ENCODE data around the gene PFKFB4. TPM values are rescaled to one million over a fixed set of nuclear protein-coding genes. Genes with fewer than 3 reads are reported as not detected.

The PFKFB4 gene
- total and polyA plus RNA-seq, 9 of the 15 experiments (the other 6 are each of a cell fraction or from before 2014, with no cell fraction given): 0.92 to 56.3 (median 13.5) TPM

DNA sequence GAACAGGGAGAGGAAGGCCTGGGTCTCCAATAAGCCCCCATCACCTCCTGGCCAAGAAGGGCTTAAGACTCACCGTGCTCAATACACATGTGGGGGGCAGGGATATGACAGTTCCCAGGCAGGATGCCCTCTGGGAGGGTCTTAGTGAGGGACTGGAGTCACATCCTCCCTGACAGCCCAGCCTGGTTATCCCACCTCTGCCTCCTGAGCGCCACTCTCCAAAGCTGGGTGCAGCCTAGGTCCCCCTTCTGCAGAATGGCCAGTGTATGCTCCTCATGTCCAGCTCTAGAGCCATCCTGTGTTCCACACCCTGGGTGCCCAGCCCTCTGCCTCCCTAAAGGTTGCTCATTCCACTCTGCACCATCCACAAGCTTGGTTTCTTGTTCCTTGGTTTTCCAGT, 51.5 kb downstream of the PFKFB4 start:
- Histone ChIP-seq H3K9me3 (replicated peaks; ENCODE audit: control insufficient read depth, insufficient read depth, low read depth, low read length) (no peaks in the 10 kb centered on the region), H3K79me2 (ENCODE audit: control insufficient read depth, insufficient read depth, low read length) (no peaks in the 10 kb centered on the region), H3K36me3 (ENCODE audit: control insufficient read depth, insufficient read depth, low read length) (no peaks in the 10 kb centered on the region), H3K27ac (ENCODE audit: extremely low read depth, low read depth, low read length) (no peak overlapping the region), H3K9ac (ENCODE audit: insufficient read depth in 1 of 2, low read depth in 2 of 2, low read length in 2 of 2) (no peak overlapping the region), H3K27me3 (ENCODE audit: control insufficient read depth in 2 of 2, insufficient read depth in 2 of 2, low read length in 2 of 2) (no peaks in the 10 kb centered on the region), H3K4me1 (replicated peaks in 1 of 2; ENCODE audit: control insufficient read depth in 2 of 2, insufficient read depth in 2 of 2, low read length in 2 of 2) (peaks cover 6 to 35% of the 10 kb centered on the region in 2 experiments; a peak in 4 of 5 replicates), H4K20me1 (replicated peaks; ENCODE audit: control insufficient read depth, insufficient read depth, low read length) (no peaks in the 10 kb centered on the region), H2AFZ (ENCODE audit: low read depth, low read length) (no peak overlapping the region), H3K9me1 (ENCODE audit: control insufficient read depth, insufficient read depth, low read length) (no peaks in the 10 kb centered on the region), H3K4me2 (ENCODE audit: insufficient read depth, low read length) (no peak overlapping the region), H3K4me3 (no peak overlapping the region)
- ATAC-seq: no peak
- WGBS (ENCODE audit: insufficient coverage, low coverage, missing lambda C conversion rate): 48% methylated on average over 2 of the region's 2 CpGs
- TF ChIP-seq MAFK (IDR thresholded peaks at IDR 0.05; ENCODE audit: low read length): no peak
- TF ChIP-seq, protein P1, sequence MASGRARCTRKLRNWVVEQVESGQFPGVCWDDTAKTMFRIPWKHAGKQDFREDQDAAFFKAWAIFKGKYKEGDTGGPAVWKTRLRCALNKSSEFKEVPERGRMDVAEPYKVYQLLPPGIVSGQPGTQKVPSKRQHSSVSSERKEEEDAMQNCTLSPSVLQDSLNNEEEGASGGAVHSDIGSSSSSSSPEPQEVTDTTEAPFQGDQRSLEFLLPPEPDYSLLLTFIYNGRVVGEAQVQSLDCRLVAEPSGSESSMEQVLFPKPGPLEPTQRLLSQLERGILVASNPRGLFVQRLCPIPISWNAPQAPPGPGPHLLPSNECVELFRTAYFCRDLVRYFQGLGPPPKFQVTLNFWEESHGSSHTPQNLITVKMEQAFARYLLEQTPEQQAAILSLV (tag; IDR thresholded peaks at IDR 0.05): no peak
- no peak for TF ChIP-seq ZNF586 (CRISPR knock-in tag; conservative IDR thresholded peaks at IDR 0.05)
- no peak for TF ChIP-seq ZNF263 (CRISPR knock-in tag; IDR thresholded peaks at IDR 0.05; ENCODE audit: borderline replicate concordance)
- no peak for TF ChIP-seq POLR2A (conservative IDR thresholded peaks at IDR 0.05)
- TF ChIP-seq CHD1 (IDR thresholded peaks at IDR 0.05; ENCODE audit: low read length): no peak
- no peak for TF ChIP-seq ZNF143 (CRISPR knock-in tag; IDR thresholded peaks at IDR 0.05)
- TF ChIP-seq ZNF785 (CRISPR knock-in tag; IDR thresholded peaks at IDR 0.05): no peak
- DNase-seq (ENCODE audit: extremely low read depth in 1 of 4, low spot score in 3 of 4): no peak
- POLR2A ChIA-PET: interaction anchor here (0.6 kb wide), 1 partner anchor 15 kb away, joined by 4 read pairs; no protein-coding TSS in a partner anchor
- in situ Hi-C loops (cut with MboI): no loop called here
- intact Hi-C loops (cut with micrococcal nuclease): loop anchor here (10.0 kb wide), 1 partner anchor 100 kb away; no protein-coding TSS in a partner anchor
- CTCF ChIA-PET (ENCODE audit: low intra/inter-chr PET ratio): no interaction called here
- no TSS peak for BruUV-seq (replicated peaks)
- no peak for FAIRE-seq

Measured in K562 (cell line).